Activated CD4-positive, alpha-beta T cell treated with anti-CD3 and anti-CD28 coated beads, Interleukin-2, Interleukin-4, amounts not matched to agents 100 ng/mL and 50 ng/mL, durations not matched to agents 16 hours and 8 hours (primary cell): Measurements from ENCODE around the gene GNB1.
"Not testable (repeated sequence)": the region's sequence is repeated elsewhere in the genome, so short reads cannot be mapped to it uniquely, and the experiment has no call there.

ENCODE experiments used
- DNase-seq: peaks from one replicate; pipeline ENCODE4 v3.0.0-alpha.2; 2020; ENCODE audit warnings: low spot score

GNB1 gene

DNA sequence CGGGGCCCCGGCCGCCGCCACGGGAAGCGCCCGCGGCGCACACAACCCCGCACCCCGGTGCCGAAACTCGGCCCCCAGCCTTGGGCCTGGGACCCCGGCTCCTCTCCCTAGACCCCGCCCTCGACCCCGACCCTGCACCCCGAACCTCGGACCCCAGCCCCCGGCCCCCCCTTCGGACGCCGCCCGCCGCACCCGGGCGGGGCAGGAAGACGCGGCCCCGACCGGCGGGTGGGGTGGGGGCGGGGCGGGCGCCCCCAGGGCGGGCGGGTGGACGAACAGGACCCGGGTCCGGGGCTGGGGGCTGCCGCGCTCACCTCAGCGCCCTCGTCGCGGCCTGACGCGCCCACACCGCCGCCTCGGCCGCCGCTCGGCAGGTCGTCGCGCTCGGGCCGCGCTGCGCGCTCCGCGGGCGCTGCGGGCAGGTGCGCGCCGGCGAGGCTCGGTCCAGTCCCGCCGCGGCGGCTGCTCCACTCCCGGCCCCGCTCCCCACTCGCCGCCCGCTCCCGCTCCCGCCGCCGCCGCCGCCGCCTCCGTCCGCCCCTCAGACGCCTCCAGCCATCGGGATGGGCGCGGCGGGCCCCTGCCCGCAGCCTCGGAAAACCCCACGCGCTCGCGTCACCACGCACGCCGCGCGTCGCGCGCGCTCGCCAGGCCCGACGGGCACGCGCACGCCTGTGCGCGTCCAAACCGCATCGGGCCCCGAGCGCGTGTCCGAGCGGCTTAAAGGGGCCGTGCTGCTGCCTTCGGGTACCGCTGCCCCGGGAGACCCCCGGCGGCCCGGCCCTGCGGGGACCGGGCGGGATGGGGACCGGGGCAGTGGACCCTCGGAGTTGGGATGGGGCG lies at the start of gene GNB1:
GNB1 (minus strand) TSS at position 582 of the 843 bp plus-strand sequence. CDS start 65,634 bp downstream, outside the sequence.
- DNase-seq = peak; percentile 88

- DNase-seq = no peak
Measured at GRCh38 chr1:1940123-1940425, 49.2 kb upstream of the GNB1 start.

DNA sequence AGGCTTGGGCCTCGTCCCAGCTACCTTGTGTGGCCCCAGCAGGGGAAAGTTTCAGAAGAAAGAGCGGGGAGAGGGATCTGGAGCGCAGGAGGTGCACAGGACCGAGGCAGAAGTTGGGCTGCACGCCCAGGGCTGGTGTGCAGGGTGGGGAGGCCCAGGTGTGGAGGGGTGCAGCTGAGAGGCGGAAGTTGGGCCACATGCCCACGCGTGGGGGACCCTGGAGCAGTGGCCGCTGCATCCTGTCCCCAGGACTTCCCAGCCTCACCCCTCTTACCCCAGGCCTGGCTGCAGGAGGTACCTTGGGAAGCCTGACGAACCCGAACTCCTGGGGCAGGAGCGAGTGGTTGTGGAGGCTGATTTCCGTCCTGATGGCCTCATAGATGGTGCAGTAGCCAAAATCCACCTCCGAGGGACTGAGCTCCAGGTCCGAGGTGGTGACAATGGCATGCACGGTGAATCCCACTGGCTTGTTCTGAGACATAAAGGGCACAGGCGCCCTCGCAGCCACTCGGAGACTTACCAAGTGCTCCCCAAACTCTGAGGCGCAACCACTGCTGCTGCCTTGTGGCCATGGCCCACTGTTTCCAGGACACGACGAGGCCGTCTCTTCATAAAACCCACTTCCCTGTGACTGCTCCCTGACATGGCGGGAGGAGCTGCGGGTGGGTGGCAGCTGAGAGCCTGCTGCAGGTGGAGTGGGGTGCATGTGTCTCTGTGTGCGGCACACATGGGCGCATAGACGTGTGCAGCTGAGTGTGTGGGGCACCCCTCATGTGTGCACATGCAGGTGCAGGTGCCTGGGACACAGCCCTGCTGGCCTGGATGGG lies 48.6 kb upstream of the GNB1 start:
- DNase-seq = no peak

GRCh38 chr1:1938613-1939295 lies 47.9 kb upstream of the GNB1 start:
- no peak for DNase-seq

GRCh38 chr1:1938276-1938573 lies 47.3 kb upstream of the GNB1 start:
- no peak for DNase-seq

DNA sequence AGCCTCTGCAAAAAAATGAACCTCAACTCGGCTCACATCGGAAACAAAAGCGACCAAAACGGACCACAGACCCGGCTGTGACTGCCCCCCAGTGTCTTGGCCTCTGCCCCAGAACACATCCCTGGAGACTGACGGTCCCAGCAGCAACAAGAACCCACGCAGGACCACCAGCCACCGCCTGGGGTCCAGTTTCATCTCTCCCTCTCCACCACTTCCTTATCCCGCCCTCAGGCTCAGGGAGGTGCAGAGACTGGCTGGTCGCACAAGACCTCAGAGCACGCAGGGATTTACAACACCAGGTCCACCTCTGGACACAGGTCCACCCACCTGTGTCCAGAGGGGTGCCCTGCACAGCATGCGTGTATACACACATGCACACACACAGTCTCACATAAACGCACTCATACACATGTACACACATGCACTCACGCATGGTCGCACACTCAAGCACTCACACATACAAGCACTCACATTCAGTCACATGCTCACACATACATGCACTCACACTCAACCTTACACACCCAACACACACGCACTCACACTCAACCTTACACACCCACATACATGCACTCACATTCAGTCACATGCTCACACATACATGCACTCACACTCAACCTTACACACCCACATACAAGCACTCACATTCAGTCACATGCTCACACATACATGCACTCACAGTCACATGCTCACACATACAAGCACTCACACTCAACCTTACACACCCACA lies 46.8 kb upstream of the GNB1 start:
- no peak for DNase-seq

DNA sequence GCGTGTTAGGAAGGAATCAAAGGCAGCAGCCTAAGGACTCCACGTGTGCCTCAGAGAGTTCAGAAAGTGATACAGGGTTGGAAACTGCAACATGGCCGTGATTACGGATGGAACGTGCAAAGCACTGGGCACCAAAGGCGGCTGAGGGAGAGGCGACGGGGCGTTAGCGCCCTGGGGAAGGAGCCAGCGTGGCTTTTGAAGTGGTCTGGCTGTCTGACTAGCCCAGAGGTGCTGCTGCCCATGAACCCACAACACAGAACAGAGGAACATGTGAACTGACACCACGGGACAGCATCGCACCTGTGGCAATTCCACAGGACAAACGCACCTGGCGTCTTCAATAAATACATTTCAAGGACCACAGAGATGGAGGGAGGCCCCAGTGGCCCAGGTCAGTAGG lies 46.2 kb upstream of the GNB1 start:
- no peak for DNase-seq

DNA sequence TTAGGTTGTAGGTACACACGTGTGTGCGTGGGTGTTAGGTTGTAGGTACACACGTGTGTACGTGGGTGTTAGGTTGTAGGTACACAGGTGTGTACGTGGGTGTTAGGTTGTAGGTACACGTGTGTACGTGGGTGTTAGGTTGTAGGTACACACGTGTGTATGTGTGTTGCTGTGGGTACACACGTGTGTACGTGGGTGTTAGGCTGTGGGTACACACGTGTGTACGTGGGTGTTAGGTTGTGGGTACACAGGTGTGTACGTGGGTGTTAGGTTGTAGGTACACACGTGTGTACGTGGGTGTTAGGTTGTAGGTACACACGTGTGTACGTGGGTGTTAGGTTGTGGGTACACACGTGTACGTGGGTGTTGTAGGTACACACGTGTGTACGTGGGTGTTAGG lies 44.0 kb upstream of the GNB1 start:
- not testable (repeated sequence) for DNase-seq

- no peak for DNase-seq
Measured at GRCh38 chr1:1929639-1930545, 39.0 kb upstream of the GNB1 start.

DNA sequence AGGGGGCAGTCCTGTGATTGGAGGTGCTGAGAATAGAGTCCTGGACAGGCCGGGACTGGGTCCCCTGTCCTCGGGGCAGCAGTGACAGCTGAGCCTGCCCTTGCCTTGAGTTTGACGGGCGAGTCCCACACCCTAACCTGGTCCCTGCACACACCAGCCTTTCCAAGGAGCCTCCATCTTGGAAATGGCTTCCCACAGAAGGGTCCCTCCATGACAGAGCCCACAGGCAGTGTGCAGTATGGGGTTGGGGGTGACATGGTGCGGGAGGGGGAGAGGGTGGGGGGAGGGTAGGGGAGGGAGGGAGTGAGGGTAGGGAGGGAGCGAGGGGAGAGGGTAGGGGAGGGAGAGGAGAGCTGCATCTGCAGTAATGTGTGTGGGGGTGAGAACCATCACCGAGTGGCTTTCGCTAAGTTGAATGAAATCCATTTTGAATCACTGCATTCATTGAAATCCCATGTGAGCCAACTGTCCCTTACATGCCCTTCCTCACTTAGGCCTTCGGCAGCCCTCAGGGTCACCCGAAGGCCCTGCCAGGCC lies 38.3 kb upstream of the GNB1 start:
- DNase-seq = no peak

DNA sequence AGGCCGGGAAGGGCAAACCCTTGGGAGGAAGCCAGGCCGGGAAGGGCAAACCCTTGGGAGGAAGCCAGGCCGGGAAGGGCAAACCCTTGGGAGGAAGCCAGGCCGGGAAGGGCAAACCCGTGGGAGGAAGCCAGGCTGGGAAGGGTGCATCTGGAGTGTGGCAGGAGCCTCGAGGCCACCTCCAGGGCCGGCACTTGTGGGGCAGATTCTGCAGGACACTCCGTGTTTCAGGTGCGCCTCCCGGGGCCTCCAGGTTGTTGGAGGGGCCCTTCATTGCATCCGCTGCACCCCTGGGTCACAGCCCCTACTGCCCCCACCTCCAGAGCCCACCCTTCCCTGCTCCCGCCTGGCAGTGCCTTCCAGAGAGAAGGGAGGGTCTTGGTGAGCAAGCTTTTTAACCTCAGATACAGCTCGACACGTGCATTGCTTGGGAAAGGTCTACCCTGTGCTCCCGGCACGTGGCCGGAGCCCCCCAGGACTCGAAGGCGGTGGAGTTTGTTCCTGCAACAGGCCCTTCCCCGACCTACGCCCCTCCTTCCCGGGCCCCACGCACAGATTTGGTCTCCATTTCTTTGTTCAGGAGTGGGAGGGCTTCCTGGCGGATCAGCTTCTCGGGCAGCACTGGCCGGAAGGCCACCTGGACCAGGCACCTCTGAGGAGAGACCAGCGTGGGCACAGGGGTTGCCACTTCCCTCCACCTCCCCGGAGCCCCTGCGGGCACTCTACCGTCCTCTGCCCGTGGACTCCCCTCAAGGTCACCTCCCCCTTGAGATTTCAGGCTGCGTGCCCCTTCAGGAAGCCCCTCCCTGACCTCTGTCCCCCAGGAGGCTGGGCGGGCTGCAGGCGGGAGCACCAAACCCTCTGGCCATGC lies 37.6 kb upstream of the GNB1 start:
- DNase-seq = no peak

GRCh38 chr1:1927751-1928150 lies 36.9 kb upstream of the GNB1 start:
- DNase-seq = no peak

DNA sequence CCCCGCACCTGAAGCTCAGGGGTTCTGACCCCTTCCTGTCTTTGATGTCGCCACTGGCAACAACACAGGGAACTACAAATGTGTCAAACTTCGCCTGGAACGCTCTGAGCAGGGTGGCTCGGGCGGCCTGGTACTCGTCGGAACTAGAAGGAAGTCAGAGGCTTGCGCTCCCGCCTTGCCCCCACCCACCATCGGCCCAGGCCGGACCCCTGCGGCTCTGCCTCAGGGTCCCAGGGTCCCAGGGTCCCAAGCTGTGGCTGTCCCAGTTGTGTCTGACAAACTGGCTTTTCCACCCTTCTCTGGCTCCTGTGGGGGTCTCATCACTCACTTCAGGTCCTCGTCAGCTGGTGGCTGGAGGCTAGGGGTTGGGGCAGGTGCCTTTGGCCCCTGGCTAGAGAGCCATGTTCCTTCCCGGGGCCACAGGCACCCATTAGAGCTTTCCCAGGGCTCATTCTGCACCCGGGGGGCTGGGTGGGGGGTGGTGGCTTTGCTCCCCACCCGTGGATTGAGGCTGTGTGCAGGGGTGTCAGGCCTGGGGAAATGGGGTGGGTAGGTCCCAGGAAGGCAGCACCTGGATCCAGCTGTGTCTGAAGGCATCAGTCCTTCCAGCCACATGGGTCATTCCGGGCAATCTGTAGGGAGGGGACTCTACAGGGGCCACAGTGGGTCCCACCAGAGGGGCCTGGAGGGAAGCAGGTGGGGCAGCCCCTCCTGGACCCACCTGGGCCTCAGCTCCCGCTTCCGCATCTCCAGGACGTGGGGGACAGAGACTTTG lies 36.2 kb upstream of the GNB1 start:
- DNase-seq = no peak

- no peak for DNase-seq
Measured at GRCh38 chr1:1926346-1926811, 35.5 kb upstream of the GNB1 start.

DNA sequence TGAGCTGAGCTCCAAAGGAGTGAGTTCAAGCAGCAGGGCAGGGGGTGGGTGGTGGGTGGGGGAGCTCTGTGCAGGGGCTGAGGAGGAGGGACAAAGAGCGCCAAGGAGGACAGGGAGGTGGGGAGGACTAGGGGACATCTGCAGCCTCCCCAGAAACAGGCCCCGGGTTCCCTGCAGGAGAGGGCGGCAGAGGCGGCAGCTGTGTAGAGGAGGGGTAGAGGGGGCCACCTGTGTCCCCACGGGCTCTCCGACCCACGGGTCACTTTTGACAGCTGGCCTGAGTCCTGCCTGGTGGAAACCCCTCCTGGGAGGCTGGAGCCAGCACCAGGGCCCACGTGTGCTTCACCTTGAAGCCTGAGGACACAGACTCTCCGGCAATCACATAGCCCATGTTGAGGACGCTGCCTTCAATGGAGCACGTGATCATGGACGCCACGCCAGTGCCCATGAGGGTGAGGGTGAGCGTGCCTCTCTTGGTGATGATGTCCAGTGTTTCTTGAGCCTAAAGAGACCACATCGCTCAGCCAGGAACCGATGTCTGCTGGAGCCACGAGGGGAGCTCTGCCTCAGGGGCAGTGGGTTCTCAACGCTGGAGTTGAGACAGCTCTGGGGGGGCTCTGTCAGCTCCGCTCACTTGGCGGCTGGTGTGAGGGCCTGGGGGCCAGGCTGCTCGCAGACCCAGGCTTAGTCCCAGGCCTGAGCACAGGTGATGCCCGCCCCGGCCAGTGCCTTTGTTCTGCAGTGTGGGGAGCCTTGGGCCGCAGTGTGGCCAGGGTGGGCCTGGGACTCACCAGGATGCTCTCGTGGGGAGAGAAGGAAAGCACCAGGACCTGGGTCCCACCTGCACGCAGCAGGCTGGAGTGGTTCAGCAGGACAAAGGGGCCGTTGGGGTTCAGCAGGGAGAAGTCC lies 34.8 kb upstream of the GNB1 start:
- no peak for DNase-seq

- no peak for DNase-seq
Measured at GRCh38 chr1:1924849-1925248, 34.0 kb upstream of the GNB1 start.

DNA sequence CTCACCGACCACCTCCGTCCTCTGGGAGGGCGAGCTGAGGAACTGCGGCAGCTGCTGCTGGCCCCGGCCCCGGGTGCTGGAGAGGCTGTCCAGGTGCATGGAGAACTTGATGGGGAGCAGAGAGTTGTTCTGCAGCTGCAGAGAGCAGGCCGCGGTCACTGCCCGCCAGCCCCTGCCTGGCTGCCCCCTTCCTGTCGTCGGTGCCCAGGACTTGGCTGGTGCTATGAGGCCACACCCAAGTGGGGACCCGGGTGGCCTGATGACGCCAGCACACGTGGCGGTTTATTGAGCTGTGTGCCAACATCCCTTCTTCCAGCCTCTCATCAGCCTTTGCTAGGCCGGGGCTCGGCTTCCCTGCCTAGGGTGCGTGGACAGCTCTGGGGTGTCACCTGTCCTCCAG lies 33.5 kb upstream of the GNB1 start:
- DNase-seq = no peak
